HG03135 (cell line): ENCODE results near the gene PRKCE.
A peak's percentile ranks its signal among the peaks of the same experiment; 100 is the strongest.
"Not testable (repeated sequence)": the region's sequence is repeated elsewhere in the genome, so short reads cannot be mapped to it uniquely, and the experiment has no call there.

Experiments
- ATAC-seq: cut with Tn5 transposase; IDR thresholded peaks from one replicate; pipeline ENCODE4 v1.9.1; 2021; ENCODE audit warnings: mild to moderate bottlenecking, moderate library complexity; ENCODE audit not compliant: unreplicated experiment

PRKCE gene

DNA sequence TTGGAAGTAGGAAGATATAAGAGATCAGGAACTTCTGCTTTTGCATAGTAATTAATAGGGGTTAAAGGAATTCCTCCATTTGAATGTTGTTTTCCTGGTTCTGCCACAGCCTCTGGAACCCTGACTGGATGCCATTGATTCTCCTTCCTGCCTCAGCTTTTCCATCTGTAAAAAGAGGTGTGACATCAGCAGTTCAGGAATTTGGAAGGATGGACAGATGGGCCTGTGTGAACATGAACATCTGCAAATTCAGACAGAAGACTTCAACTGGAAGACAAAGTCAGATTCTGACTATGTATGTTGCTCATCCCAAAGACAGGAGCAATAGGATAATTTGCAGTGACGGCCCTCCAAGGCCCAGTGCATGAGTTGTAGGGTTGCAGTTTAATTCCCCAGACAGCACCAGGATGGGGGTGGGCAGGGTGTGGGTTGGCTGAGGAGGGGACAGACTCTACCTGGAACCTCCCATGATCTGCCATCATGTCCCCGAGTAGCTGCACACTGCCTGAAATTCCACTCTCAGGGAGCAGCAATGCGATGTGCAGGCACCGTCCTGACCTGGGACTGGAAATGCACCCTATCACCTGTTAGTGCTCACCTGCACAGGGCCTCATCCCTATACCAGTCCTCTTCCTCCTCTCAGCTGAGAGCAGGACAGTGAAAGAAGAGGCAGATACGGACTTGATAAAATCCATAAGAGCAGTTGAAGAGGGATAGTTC, 546.8 kb downstream of the PRKCE start:
- no peak for ATAC-seq

DNA sequence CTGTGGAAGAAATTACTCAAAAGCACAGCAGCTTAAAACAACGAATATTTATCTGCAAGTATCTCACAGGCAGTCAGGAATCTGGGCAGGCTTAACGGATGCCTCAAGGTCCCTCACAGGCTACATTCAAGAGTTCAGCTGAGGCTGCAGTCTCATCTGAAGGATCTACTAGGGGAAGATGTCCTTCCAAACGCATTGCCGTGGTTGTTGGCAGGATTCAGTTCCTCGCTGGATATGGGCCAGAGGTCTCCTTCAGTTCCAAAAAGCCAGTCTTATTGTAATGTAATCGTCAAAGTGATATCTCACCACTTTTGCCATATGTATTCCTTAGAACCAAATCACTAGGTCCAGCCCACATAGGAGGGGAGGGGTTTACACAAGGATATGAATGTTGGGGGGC, 547.5 kb downstream of the PRKCE start:
- no peak for ATAC-seq

DNA sequence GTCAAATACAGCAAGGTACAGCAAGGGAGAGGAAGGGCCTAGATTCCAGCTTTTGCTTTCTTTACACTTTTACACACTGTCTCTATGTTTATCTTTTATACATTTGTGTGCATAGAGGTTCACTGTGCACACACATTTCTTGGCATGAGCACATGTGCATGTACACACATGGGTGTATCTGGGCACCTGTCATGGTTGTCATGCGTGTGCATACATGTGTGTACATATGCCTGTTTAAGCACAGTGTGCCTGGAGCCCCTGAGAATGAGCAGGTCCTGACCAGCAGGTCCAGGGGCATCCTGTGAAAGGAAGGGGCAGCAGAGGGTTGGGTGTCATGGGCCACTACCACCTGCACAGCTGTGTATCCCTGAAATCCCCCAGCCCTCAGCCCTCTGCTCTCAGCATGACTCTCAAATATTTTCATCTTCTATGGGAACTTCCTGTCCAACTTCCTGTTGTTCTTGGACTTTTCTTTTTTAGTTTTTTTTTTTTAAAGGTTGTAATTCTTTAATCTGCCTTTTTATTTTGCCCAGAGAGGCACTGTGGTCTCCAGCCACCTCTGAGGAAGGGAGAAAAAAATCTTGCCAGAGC, 548.7 kb downstream of the PRKCE start:
- no peak for ATAC-seq

DNA sequence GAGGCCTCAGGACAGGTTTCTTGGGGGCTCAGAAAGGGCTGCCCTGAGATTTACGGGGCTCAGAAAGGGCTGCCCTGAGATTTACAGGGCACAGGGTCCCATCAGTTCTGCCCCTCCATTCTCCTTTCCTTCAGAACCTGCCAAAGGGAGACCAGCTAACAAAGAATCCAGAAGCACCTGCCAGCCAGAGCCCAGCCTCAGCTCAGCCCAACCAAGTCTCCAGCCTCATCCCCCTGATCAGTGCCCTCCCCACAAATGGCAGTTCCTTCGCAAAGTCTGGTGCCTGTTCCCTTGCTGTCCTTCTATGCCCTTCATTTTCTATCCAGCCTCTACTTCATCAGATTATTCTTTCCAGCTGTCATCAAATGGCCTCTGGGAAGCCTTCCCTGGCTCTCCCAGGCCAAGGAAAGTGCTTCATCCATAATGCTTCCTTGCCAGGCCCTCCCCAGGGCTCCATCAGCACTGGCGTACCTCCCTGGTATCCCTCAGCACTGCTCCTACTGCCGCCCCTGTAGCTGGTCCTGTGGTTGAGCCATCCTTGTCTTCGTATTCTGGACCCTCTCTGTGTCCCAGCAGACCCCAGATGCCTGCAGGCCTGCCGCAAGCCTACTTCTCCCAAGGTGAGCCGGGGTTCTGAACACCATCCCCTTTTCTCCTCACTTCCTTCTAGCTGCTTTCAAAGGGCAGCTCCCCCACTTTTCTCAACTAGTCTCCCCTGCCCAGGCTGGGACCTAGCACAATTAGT, 549.6 kb downstream of the PRKCE start:
- ATAC-seq, result no peak

DNA sequence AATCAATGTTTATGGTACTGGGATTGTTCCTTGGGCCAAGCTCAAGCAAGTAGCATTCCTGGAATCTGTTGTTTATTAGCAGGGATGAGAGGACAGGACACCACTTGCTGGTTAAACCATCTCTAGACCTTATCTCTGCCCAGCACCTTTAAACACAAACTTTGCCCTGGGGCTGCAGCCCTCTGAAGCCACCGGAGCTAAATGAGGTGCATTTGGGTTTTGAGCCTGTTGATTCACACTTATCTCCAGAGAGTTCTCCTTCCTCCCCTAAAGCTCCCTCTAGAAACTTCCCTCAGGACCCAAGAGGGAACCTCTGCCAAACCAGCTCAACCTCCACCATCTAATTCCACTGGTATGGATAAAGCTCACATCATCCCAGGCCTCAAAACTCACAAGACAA, 551.0 kb downstream of the PRKCE start:
- no peak for ATAC-seq

DNA sequence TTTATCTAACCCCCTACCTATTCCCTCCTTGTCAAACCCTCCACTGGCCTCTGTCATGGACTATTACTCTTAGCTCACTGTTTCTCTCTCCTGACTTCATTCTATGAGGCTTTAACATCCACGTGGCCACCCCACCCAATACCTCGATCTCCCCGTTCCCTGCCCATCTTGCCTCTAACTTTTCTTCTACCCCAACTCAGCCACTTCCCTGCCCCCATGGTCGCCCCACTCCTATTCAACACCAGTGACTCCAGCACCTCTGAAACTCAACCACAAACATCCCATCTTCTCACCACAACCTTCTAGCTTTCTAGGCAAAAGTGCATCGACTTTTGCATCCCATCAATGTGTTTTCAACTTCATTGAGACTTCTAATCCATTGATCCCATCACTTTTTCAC, 551.5 kb downstream of the PRKCE start:
- no peak for ATAC-seq

DNA sequence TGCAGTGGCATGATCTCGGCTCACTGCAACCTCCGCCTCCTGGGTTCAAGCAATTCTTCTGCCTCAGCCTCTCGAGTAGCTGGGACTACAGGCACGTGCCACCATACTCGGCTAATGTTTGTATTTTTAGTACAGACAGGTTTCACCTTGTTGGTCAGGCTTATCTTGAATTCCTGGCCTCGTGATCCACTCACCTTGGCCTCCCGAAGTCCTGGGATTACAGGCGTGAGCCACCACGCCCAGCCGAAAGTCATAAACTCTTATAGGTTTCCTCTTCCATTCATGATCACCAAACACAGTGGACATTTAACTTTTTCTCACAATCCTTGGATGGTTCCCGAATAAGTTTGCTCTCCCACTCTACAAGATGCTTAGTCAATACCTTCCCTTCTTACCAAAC, 552.2 kb downstream of the PRKCE start:
- ATAC-seq, result not testable (repeated sequence)

DNA sequence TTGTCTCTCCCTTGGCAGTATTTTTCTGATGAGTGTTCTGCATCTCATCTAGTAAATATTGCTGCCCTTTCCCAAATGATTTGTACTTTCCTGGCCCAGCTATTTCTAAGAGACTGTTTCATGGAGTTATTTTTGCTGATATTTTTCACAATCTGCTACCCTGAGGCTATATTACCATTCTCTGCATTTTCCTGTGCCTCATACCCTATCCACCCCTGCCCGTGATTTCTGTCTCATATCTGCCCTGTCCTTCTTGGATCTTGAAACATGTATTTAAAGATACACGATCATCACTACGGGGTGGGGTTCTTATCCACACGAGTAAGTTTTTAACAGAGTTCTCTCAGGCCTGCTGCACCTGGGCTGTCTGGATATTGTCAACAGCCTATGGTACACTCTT, 556.1 kb downstream of the PRKCE start:
- ATAC-seq, result no peak

DNA sequence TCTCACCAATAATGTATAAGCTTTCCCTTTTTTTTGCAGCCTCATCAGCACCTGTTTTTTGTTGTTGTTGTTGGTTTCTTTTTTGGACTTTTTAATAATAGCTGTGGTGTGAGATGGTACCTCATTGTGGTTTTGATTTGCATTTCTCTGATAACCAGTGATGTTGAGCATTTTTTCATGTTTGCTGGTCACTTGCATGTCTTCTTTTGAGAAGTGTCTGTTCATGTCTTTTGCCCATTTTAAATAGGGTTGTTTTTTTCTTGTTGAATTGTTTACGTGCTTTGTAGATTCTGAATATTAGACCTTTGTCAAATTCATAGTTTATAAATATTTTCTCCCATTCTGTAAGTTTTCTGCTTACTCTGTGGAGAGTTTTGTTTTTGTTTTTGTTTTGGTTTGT, 557.3 kb downstream of the PRKCE start:
- no peak for ATAC-seq

DNA sequence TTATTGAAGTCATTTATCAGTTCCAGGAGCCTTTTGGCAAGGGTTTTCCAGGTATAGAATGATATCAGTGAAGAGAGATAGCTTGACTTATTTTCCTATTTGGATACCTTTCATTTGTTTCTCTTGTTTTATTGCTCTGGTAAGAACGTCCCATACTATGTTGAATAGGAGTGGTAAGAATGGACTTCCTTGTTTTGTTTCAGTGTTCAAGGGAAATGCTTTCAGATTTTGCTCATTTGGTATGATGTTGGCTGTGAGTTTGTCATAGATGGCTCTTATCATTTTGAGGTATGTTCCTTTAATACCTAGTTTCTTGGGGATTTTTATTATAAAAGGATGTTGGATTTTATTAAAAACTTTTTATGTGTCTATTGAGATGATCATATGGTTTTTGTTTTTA, 558.6 kb downstream of the PRKCE start:
- no peak for ATAC-seq

DNA sequence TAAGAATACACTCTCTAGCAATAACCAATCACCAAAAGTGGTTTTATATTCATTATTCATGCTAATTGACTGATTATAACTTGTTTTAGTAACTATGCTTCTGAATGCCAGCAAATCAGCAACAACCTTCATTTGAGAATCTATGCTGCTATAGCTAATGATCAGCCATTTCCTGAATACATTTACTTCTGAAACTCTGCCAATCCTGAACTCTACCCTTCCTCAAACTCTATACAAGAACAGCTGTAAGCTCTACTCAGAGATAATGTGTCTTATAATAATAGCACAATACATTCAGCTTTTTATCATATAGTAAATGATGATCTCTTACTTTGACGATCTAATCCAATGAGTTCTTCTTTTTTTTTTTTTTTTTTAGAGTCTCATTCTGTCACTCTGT, 560.0 kb downstream of the PRKCE start:
- no peak for ATAC-seq

DNA sequence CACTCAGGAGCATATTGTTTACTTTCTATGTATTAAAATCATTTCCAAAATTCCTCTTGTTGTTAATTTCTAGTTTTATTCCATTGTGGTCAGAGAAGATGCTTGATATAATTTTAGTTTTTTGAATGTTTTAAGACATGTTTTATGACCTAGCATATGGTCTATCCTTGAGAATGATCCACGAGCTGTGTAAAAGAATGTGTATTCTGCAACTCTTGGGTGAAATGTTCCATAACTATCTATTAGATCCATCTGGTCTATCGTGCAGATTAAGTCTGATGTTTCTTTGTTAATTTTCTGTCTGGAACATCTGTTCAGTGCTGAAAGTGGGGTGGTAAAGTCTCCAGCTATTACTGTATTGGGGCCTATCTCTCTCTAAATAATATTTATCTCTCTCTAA, 562.4 kb downstream of the PRKCE start:
- no peak for ATAC-seq

DNA sequence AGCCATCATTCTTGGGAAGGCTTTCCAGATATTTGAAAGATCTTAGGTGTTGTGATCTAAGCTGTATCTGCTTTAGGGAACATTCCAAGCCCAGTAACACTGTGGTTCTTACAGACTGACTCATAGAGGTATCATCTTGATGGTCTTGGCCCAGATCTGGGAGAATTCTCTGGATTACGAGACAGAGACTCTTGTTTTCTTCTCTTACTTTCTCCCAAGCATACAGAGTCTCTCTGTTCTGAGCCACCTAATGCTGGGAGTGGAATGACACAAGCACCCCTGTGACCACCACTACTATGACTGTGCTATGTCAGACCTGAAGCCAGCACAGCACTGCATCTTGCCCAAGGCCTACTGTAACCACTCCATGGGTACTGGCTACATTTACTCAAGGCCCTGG, 564.7 kb downstream of the PRKCE start:
- ATAC-seq, result no peak

DNA sequence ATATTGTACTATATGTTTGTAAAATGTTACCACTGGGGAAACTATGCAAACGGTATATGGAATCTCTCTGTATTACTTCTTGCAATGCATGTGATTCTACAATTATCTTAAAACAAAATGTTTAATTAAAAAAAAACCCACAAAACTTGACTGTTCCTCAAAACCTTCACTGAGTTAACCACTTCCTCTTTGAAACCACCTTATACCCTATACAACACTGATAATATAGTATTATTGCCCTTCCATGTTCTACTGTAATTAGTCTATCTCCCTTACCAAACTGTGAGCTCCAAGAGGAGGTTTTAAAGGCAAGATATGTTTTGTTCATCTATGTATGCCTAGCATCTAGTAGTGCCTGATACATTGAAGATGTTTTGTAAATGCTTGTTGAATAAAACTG, 572.0 kb downstream of the PRKCE start:
- not testable (repeated sequence) for ATAC-seq

DNA sequence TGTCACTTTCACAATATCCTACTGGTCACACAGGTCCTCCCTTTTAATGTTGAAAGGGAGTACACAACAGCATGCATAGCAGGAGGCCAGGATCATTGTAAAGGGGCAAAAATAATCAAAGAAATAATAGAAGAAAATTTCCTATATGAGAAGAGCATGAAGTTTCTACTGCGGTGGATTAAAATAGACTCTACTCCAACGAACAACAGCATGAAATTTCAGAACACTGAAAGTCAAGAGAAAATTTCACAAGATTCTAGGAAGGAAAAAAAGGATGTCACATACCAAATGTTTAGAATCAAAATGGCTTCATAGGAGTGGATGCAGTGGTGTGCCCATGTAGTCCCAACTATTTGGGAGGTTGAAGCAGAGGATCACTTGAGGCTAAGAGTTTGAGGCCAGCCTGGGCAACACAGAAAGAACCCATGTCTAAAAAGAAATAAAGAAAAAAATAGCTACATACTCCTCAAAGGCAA, 573.7 kb downstream of the PRKCE start:
- ATAC-seq, result no peak

DNA sequence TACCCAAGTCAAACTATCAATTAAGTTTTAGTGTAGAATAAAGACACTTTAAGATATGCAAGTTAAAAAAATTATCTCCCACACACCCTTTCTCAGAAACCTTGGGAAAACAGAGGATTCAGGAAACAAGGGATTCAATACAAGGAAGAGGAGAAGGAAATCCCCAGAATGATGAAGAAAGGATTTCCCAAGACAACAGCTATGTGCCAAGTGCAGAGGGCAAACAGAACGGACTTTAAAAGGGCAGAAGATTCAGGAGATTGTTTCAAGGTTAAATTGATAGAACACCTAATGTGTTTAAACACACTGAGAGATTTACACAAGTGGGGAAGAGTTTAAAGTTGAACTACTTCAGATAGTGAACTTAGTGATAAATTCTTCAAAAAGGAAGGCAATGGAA, 574.3 kb downstream of the PRKCE start:
- no peak for ATAC-seq

DNA sequence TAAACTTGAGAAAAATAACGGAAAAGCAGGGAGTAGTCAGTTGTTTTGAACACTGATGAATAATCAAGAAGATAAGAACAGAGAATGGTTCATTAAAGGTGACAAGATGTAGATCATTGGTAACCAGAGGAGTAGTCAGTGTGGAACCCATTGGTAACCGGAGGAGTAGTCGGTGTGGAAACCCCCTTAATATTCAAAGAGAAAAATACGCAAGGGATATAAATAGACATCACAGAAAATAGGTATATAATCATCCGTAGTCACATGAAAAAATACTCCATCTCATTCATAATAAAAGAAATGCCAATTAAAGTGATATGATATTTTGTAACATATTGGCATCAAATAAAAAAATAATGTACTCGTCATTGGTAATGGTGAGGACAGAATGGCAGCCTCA, 575.1 kb downstream of the PRKCE start:
- ATAC-seq, result no peak

DNA sequence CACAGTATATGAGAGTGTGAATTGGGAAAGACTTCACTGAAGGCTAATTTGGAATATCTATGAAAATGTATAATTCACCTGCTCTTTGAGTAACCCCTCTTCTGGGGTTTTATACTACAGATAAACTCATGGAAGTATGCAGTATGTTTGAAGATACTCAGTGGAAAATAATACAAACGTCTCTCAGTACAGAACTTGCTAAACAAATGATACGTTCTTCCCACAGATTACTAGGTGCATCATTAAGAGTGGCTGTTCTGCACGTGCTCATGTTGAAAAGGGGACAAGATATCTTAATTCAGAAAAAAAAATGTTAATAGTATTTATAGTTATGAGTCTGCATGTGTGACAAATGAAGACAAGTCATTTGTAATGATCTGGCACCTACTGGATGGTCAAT, 575.5 kb downstream of the PRKCE start:
- no peak for ATAC-seq

DNA sequence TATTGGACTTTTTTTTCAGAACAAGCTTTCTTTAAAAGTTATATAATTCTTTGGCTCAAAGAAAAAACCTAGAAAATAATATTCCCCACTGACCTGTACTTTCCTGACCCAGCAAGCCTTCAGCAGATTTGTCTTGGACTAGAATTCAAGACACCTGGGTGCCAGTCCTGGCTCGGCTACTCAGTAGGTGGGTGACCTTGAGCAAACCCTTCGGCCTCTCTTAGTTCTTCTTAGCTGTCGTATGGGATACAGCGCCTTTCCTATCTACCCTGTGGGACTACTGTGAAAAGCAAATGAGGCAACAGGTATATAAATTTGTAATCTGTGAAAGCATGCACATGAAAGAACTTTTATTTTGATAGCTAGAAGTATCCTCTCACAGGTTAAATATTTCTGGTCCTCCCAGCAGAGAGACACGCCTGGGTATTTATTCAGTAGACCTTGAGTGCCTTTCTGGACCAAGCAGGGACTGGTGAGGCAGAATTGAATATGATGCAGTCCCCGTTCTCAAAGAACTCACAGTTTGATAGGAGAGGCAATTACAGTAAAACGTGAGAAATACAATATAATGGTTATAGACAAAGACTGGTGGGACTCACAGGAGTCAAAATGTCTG, 576.3 kb downstream of the PRKCE start:
- no peak for ATAC-seq

DNA sequence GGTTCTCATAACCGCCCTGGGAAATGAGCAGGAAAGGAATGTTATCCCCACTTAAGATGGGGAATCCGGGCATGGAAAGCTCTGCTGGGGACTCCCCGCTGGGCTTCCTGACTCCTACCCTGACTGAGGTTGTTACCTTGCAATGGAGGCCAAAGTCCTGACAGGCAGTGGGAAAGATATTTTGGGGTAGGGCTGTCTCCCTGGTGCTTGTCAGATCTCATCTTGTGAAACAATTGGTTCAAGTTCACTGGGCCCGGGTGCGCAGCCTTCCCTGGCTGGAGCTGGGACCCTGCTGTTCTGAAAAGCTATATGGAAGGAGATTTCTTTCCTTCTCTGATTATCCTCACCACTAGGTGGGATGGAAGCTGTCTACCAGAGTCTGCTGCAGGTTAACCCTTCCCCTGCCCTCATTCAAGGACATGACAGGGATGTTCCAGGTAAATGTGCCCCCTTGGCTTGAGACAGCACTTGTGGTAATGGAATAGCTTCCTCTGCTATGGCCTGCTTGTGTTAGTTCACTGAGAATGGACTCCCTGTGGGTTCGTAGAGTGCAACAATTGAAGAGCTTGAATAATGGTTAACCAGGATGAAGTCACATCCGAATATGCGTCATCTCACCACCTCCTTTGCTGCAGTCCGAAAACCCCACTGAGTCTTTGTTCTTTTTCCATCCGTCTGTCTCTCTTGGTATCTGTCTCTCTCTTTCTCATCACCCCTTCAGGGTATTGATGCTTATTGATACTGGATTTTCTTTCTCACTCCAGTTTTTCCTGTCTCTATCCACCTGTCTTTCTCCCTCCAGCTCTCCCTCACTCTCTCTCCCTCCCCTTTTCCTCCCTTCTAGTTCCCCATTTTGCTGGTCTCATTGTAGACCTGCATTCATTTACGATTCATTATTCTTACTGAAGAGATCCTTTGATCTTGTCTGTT, 577.9 kb downstream of the PRKCE start:
- peak; percentile 68 for ATAC-seq

DNA sequence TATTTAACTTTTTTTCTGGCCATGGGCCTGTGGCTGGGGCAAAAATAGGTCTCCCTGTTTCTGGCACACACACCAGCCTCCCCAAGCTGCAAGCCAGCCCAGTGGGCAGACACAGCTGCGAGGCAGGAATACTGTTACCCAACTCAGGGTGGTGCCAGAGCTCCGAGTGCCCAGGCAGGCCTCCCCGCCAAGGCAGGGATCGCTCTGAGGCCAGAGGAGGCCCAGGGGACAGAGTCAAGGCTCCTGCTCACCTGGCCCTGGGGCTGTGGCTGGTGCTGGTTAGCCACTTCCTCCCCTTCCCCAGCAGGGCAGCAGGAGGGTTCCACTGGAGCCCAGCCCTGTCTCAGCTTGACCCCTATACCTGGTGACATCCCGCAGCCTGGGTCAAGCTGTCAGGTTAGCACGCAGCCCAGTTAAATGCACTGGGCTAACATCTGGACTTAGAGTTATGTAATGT, 578.7 kb downstream of the PRKCE start:
- ATAC-seq, result peak; percentile 45
